Pancreas (tissue), 10 donors: ENCODE data around the gene RFXAP. TPM values are rescaled to one million over a fixed set of nuclear protein-coding genes. Genes with fewer than 3 reads are reported as not detected.

Experiments
- ATAC-seq, 4 donors: fragments of 200-7000 bp; cut with Tn5 transposase; one replicate each; pipeline versions ENCODE4 v1.8.0 to v1.9.1; 2020; ENCODE audit warnings: mild to moderate bottlenecking in 4 of 4, moderate library complexity in 4 of 4
- DNase-seq, 6 donors: peaks; one replicate each; pipeline ENCODE4 v3.0.0-alpha.2; 2020
- FAIRE-seq: peaks from 2 replicates; lab custom pipeline; 2012; peaks lifted over from hg19 to GRCh38; lab: Jason Lieb, UNC
- H3K27ac ChIP-seq, 4 donors: fragments of 200-600 bp; sonication (generic); 1 replicate in 3 of 4; 2 replicates in 1 of 4; pipeline versions ENCODE4 v1.5.0 to v1.8.0; 2020
- H3K27me3 ChIP-seq, 4 donors: fragments of 200-600 bp; one replicate each; pipeline ENCODE4 v1.8.0; 2021
- H3K36me3 ChIP-seq, 3 donors: fragments of 200-600 bp; sonication (generic) in 1 of 3; one replicate each; pipeline versions ENCODE4 v1.5.0 to v1.8.0; 2020 to 2021
- H3K4me1 ChIP-seq, 3 donors: fragments of 200-600 bp; one replicate each; pipeline ENCODE4 v1.8.0; 2021
- H3K4me3 ChIP-seq, 4 donors: fragments of 200-600 bp; sonication (generic) in 2 of 4; one replicate each; pipeline versions ENCODE4 v1.5.0 to v1.8.0; 2020 to 2021
- H3K9me3 ChIP-seq, 4 donors: fragments of 200-600 bp; one replicate each; pipeline ENCODE4 v1.8.0; 2021
- CTCF ChIP-seq, 4 donors: fragments of 200-600 bp; sonication (generic) in 3 of 4; IDR thresholded peaks; one replicate each; pipeline versions ENCODE4 v1.5.0 to v1.8.0; 2021; ENCODE audit warnings: antibody characterized with exemption in 4 of 4
- WGBS, 2 donors: extraction: QIAGEN DNeasy Blood & Tissue Kit; methylation state at CpG; one replicate each; pipeline ENCODE4 v1.1.7; 2013; 5-methylcytosine and 5-hydroxymethylcytosine counted together
- intact Hi-C, 3 donors: fragments of 100-400 bp; cut with DNase I; formaldehyde crosslinking; loops; one replicate each; pipeline versions ENCODE4 v1.11.1 to v1.14.2; 2022
- polyA plus RNA-seq, 2 donors: library from polyadenylated mRNA; stranded (reverse); fragments of 200-250 nt; gene quantifications; one replicate each; pipeline ENCODE4 v1.2.3, GENCODE V29; 2013
- total RNA-seq, 6 donors: library from RNA; stranded (reverse); fragmentation: NEBNext Ultra II Directional in 4 of 6; extraction: Animal tissue kit (Norgen Biotek cat#: 25700) in 4 of 6; gene quantifications; one replicate each; pipeline versions ENCODE4 v1.2.1 to v1.2.4, GENCODE V29; 2021 to 2023
- donor health status: healthy with polysubstance abuse.
- donor health status: DM: no; HTN: no; CAD: no; lungs with moderate emphysema.
- donor health status: DM: no; HTN: no; CAD: no.
- donor health status: control.
- donor health status: control.
- donor health status: Bipolar disorder and iron deficiency.
- donor health status: DM: yes; HTN: yes; CAD: no.
- donor health status: DM: no; HTN: no; CAD: no.
- donor health status: DM: no; HTN: no; CAD: no.
- donor health status: DM: yes; HTN: yes; CAD: no.

Gene RFXAP
- total and polyA plus RNA-seq, 8 donors, result 1.8 to 4.1 (median 2.3) TPM

DNA sequence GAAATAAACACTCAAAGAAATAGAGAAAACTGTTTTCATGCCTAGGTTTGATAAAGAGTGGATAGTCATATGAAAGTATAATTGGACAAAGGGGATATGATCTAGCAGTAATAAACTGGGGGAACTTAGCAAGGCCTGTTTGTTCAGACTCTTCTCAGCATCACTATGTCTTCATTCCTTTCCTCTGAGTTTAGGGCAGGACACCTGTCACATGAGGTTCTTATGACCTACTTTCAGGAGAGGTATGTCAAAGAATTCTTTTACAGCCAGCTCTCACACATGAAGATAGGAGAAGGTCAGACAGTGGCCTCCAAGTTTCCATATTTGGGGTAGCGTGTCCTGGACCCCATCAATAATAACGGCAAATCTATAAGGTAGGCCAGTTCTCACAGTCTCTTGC is 11.4 kb upstream of the RFXAP start:
- no peak for FAIRE-seq
- no peaks in the 10 kb centered on the region for H3K4me1 ChIP-seq
- no peak for TF ChIP-seq CTCF (IDR thresholded peaks at IDR 0.05)
- H3K36me3 ChIP-seq, result no peaks in the 10 kb centered on the region
- 89 to 90% methylated on average over 2 of the region's 2 CpGs for whole genome bisulfite sequencing, 2 donors
- no peak for ATAC-seq
- DNase-seq, result no peak
- no peaks in the 10 kb centered on the region for H3K9me3 ChIP-seq
- intact Hi-C loops, result no loop called here
- no peaks in the 10 kb centered on the region for H3K27me3 ChIP-seq
- H3K27ac ChIP-seq, result no peak overlapping the region
- no peak overlapping the region for H3K4me3 ChIP-seq

DNA sequence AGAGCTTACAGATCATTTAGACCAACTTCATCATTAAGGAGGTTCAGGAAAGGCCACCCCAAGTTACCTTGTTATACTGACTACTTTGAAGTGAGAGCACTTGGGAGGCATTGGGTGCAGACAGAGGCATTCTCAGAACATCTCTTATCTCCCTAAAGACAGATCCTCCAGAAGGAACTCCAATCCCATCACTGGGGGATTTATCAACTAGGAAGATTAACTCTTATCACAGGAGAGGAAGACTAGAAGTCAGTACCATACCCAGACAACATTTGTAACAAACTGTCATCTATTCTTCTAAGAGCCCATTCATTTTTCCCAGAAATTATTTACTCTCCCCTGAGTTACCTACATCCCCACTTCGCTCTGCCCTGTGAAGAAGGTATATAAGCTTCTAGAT is 5.8 kb upstream of the RFXAP start:
- intact Hi-C loops, result no loop called here
- no peak overlapping the region for H3K27ac ChIP-seq
- WGBS, 2 donors, result 75 to 85% methylated on average over 1 of the region's 1 CpG

GRCh38 chr13:36814465-36814864 is 4.6 kb upstream of the RFXAP start:
- 61 to 66% methylated on average over 9 of the region's 9 CpGs for WGBS, 2 donors
- Histone ChIP-seq H3K36me3 (no peaks in the 10 kb centered on the region), H3K4me3 (no peak overlapping the region), H3K27me3 (no peaks in the 10 kb centered on the region), H3K9me3 (no peaks in the 10 kb centered on the region), H3K27ac (no peak overlapping the region), H3K4me1 (no peaks in the 10 kb centered on the region)
- intact Hi-C loops, result no loop called here
- no peak for ATAC-seq
- no peak for FAIRE-seq
- no peak for DNase-seq
- TF ChIP-seq CTCF (IDR thresholded peaks at IDR 0.05), result no peak

More for the DNA sequence above, 5.8 kb upstream of the RFXAP start:
- Histone ChIP-seq H3K9me3 (no peaks in the 10 kb centered on the region), H3K4me1 (no peaks in the 10 kb centered on the region), H3K36me3 (no peaks in the 10 kb centered on the region), H3K4me3 (no peak overlapping the region), H3K27me3 (no peaks in the 10 kb centered on the region)
- ATAC-seq, result no peak
- DNase-seq, result no peak
- no peak for TF ChIP-seq CTCF (IDR thresholded peaks at IDR 0.05)
- FAIRE-seq, result no peak

GRCh38 chr13:36815062-36815461 is 4.0 kb upstream of the RFXAP start:
- Histone ChIP-seq H3K27ac (no peak overlapping the region), H3K4me1 (peaks cover 0 to 2% (median 0%) of the 10 kb centered on the region in 3 donors), H3K27me3 (no peaks in the 10 kb centered on the region), H3K9me3 (no peaks in the 10 kb centered on the region), H3K4me3 (no peak overlapping the region), H3K36me3 (no peaks in the 10 kb centered on the region)
- intact Hi-C loops, result no loop called here
- WGBS, 2 donors, result 56 to 61% methylated on average over 2 of the region's 2 CpGs
- no peak for ATAC-seq
- DNase-seq, result no peak
- no peak for TF ChIP-seq CTCF (IDR thresholded peaks at IDR 0.05)
- no peak for FAIRE-seq

DNA sequence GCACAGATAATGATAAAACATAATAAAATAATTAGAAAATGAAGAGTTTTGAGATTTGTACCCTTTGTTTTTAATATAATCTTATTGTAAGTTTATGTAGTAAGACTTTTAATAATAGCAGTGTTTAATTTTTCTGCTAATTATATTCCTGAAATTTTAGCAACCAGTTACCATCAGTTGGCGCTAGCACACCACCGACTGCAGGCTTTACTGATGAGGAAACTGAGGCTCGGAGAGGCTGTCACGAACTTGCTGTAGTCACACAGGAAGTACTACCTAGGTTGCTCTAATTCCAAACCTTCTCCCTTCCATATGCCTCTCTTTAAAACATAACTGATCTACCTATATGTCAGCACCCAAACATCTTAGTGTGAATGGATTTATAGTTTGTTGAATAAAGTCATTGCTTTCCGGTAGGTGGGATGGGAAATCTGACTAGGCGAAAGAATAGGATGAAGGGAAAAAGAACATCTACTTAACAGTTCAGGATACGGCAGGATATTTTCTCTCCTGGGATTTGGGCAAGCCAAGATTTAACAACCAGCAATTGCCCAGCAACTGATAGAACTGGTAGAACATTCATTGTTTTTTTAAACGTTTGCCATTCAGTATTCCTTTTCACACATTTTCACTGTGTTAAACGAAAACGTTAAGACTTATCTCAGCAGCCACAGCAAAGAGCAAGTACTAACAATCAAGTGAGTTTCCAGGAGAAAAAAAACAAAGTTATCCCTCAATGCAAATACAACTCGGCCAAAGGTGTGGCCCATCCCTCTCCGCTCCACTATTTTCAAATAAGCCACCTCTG is 822 bp upstream of the RFXAP start:
- peak in 3 of 4 donors; percentile 4 to 34 (median 27) for ATAC-seq
- TF ChIP-seq CTCF (IDR thresholded peaks at IDR 0.05), result no peak
- intact Hi-C loops, result no loop called here
- no peak for DNase-seq
- Histone ChIP-seq H3K9me3 (no peaks in the 10 kb centered on the region), H3K27me3 (no peaks in the 10 kb centered on the region), H3K36me3 (no peaks in the 10 kb centered on the region), H3K4me1 (peaks cover 6 to 10% (median 6%) of the 10 kb centered on the region in 3 donors), H3K4me3 (peak overlapping the region; percentile 59 to 93 (median 73)), H3K27ac (peak overlapping the region in 1 of 4 donors; percentile 39)
- WGBS, 2 donors, result 31 to 33% methylated on average over 12 of the region's 12 CpGs
- FAIRE-seq, result no peak
